ENCODE measurements around the gene MKI67.
A peak's percentile ranks its signal among the peaks of the same experiment; 100 is the strongest.

The MKI67 gene

GRCh38 chr10:128083191-128083895 lies 42.9 kb downstream of the MKI67 start:
- no peak for TF ChIP-seq CTCF (IDR thresholded peaks at IDR 0.05)

- no peak for TF ChIP-seq CTCF (IDR thresholded peaks at IDR 0.05)
Measured at GRCh38 chr10:128081720-128082119, 44.5 kb downstream of the MKI67 start.

GRCh38 chr10:128081222-128081621 lies 45.0 kb downstream of the MKI67 start:
- no peak for TF ChIP-seq CTCF (IDR thresholded peaks at IDR 0.05)

- TF ChIP-seq CTCF (IDR thresholded peaks at IDR 0.05), result no peak
Measured at GRCh38 chr10:128080641-128081040, 45.6 kb downstream of the MKI67 start.

GRCh38 chr10:128080231-128080630 lies 46.0 kb downstream of the MKI67 start:
- no peak for TF ChIP-seq CTCF (IDR thresholded peaks at IDR 0.05)

- TF ChIP-seq CTCF (IDR thresholded peaks at IDR 0.05), result peak; percentile 90
Measured at GRCh38 chr10:128078136-128078969, 47.9 kb downstream of the MKI67 start.

GRCh38 chr10:128077155-128077875 lies 48.9 kb downstream of the MKI67 start:
- no peak for TF ChIP-seq CTCF (IDR thresholded peaks at IDR 0.05)
